HCT116 (cell line): ENCODE data around the gene RBM19. TPM values are rescaled to one million over a fixed set of nuclear protein-coding genes. Genes with fewer than 3 reads are reported as not detected.

Experiments used
- ATAC-seq: fragments of 200-7000 bp; cut with Tn5 transposase; 2 replicates; pipeline ENCODE4 v1.9.1; 2020; ENCODE audit warnings: mild to moderate bottlenecking, moderate library complexity
- BruUV-seq: library from RNA; stranded (reverse); fragments of 400-500 nt; replicated peaks from 2 replicates; lab custom pipeline; 2021; lab: Mats Ljungman, UMichigan
- CTCF ChIA-PET: fragments of 300-600 bp; sonication (Branson Sonifier 250); formaldehyde crosslinking; loops from one replicate; lab custom pipeline; 2021; ENCODE audit warnings: antibody characterized with exemption; lab: Charles Lee
- POLR2A ChIA-PET: fragments of 300-600, 350-600 bp; sonication (Branson Sonifier 250); formaldehyde crosslinking; loops from one replicate; lab custom pipeline; 2021; ENCODE audit warnings: antibody characterized with exemption; lab: Charles Lee
- RAD21 ChIA-PET, 2 experiments: fragments of 300-600 bp; sonication (Branson Sonifier 250); formaldehyde crosslinking; loops; one replicate each; lab custom pipeline; 2023; ENCODE audit warnings: low total read pairs in 2 of 2; ENCODE audit not compliant: uncharacterized antibody in 2 of 2, unreplicated experiment in 2 of 2, low non-redundant PET in 1 of 2; lab: Charles Lee
- DNase-seq: peaks from one replicate; pipeline ENCODE4 v3.0.0-alpha.2; 2010; ENCODE audit warnings: low read depth, low spot score
- H2AFZ ChIP-seq: fragments of 200-600 bp; shearing (Covaris generic), sonication (generic); 2 replicates; pipeline ENCODE4 v1.6.1; 2017; ENCODE audit warnings: low read depth, mixed run types, mixed read lengths, antibody characterized with exemption, low read length; ENCODE audit not compliant: poor library complexity, severe bottlenecking
- H3K27ac ChIP-seq: 2 replicates; pipeline ENCODE4 v1.5.1; 2012; ENCODE audit warnings: low read depth, low read length
- H3K27me3 ChIP-seq: fragments of 200-600 bp; sonication (generic); 2 replicates; pipeline ENCODE4 v1.6.1; 2016; ENCODE audit warnings: mixed run types, low read length, mixed read lengths; ENCODE audit not compliant: insufficient read depth
- H3K36me3 ChIP-seq, 2 experiments: fragments of 200-500 bp in 1 of 2; fragments of 200-600 bp in 1 of 2; sonication (Bioruptor generic) in 1 of 2; sonication (generic) in 1 of 2; 2 replicates each; pipeline versions ENCODE4 v1.5.1 to v1.6.1; 2014 to 2016; ENCODE audit warnings: low read length in 2 of 2, inconsistent platforms in 1 of 2, mixed read lengths in 1 of 2, mixed run types in 1 of 2; ENCODE audit not compliant: insufficient read depth in 2 of 2, control insufficient read depth in 1 of 2
- H3K4me1 ChIP-seq, 2 experiments: fragments of 200-600 bp in 1 of 2; sonication (generic) in 1 of 2; 2 replicates each; pipeline versions ENCODE4 v1.5.1 to v1.6.1; 2012 to 2017; ENCODE audit warnings: low read length in 2 of 2, inconsistent platforms in 1 of 2, mild to moderate bottlenecking in 1 of 2, mixed read lengths in 1 of 2, mixed run types in 1 of 2, moderate library complexity in 1 of 2; ENCODE audit not compliant: insufficient read depth in 2 of 2, control insufficient read depth in 1 of 2
- H3K4me2 ChIP-seq: fragments of 200-600 bp; sonication (generic); 2 replicates; pipeline ENCODE4 v1.6.1; 2017; ENCODE audit warnings: mixed run types, low read length, mixed read lengths
- H3K4me3 ChIP-seq, 2 experiments: fragments of 200-600 bp in 1 of 2; sonication (generic) in 1 of 2; replicated peaks in 1 of 2; 2 replicates each; pipeline ENCODE4 v1.5.1; 2011 to 2016; ENCODE audit warnings: low read length in 2 of 2, control low read depth in 1 of 2, low read depth in 1 of 2, mild to moderate bottlenecking in 1 of 2, mixed read lengths in 1 of 2, mixed run types in 1 of 2
- H3K79me2 ChIP-seq: fragments of 200-600 bp; sonication (generic); 2 replicates; pipeline ENCODE4 v1.6.1; 2017; ENCODE audit warnings: mild to moderate bottlenecking, mixed run types, low read length, moderate library complexity, mixed read lengths; ENCODE audit not compliant: insufficient read depth
- H3K9ac ChIP-seq: fragments of 200-600 bp; sonication (generic); 2 replicates; pipeline ENCODE4 v1.6.1; 2016; ENCODE audit warnings: low read length, mixed read lengths
- H3K9me2 ChIP-seq: fragments of 200-600 bp; sonication (generic), shearing (Covaris generic); 2 replicates; pipeline ENCODE4 v1.6.1; 2017; ENCODE audit warnings: mixed run types, mild to moderate bottlenecking, moderate library complexity; ENCODE audit not compliant: insufficient read depth
- H3K9me3 ChIP-seq, 2 experiments: fragments of 200-500 bp in 1 of 2; fragments of 200-600 bp in 1 of 2; sonication (Bioruptor generic) in 1 of 2; sonication (generic) in 1 of 2; 2 replicates each; pipeline ENCODE4 v1.6.1; 2014 to 2017; ENCODE audit warnings: low read length in 2 of 2, mixed read lengths in 2 of 2, inconsistent platforms in 1 of 2, low read depth in 1 of 2, mild to moderate bottlenecking in 1 of 2, mixed run types in 1 of 2, moderate library complexity in 1 of 2; ENCODE audit not compliant: control insufficient read depth in 1 of 2, insufficient read depth in 1 of 2
- H4K20me1 ChIP-seq: fragments of 200-600 bp; sonication (generic), shearing (Covaris generic); 2 replicates; pipeline ENCODE4 v1.6.1; 2017; ENCODE audit warnings: mixed run types, mild to moderate bottlenecking, moderate library complexity; ENCODE audit not compliant: insufficient read depth
- CBX3 ChIP-seq: IDR thresholded peaks from 2 replicates; pipeline ENCODE4 v1.6.1; 2012; ENCODE audit warnings: low read depth
- CEBPB ChIP-seq: IDR thresholded peaks from 2 replicates; pipeline ENCODE4 v1.6.1; 2012; ENCODE audit warnings: low read depth
- EGR1 ChIP-seq: IDR thresholded peaks from 2 replicates; pipeline ENCODE4 v1.6.1; 2012; ENCODE audit warnings: low read depth
- ELF1 ChIP-seq: IDR thresholded peaks from 2 replicates; pipeline ENCODE4 v1.6.1; 2012; ENCODE audit warnings: low read depth, borderline replicate concordance
- EZH2 ChIP-seq: fragments of 200-600 bp; sonication (generic); IDR thresholded peaks from 2 replicates; pipeline ENCODE4 v1.6.1; 2017; ENCODE audit warnings: antibody characterized with exemption, mixed run types
- EZH2phosphoT487 ChIP-seq: fragments of 200-600 bp; IDR thresholded peaks from 2 replicates; pipeline ENCODE4 v1.6.1; 2018; ENCODE audit warnings: antibody characterized with exemption, borderline replicate concordance
- FOSL1 ChIP-seq: IDR thresholded peaks from 2 replicates; pipeline ENCODE4 v1.6.1; 2012; ENCODE audit warnings: low read depth
- POLR2A ChIP-seq: IDR thresholded peaks from 2 replicates; pipeline ENCODE4 v1.7.0; 2011; ENCODE audit warnings: borderline replicate concordance; ENCODE audit not compliant: insufficient read depth, insufficient read length; ENCODE audit errors: extremely low read depth
- POLR2AphosphoS5 ChIP-seq: IDR thresholded peaks from 2 replicates; pipeline ENCODE4 v1.6.1; 2011; ENCODE audit warnings: mild to moderate bottlenecking, low read depth, low read length, moderate library complexity
- RAD21 ChIP-seq: IDR thresholded peaks from 2 replicates; pipeline ENCODE4 v1.6.1; 2012; ENCODE audit warnings: low read depth, mild to moderate bottlenecking
- SIN3A ChIP-seq: IDR thresholded peaks from 2 replicates; pipeline ENCODE4 v1.6.1; 2012; ENCODE audit warnings: low read depth
- SRF ChIP-seq: IDR thresholded peaks from 2 replicates; pipeline ENCODE4 v1.6.1; 2012; ENCODE audit warnings: low read depth
- TCF7L2 ChIP-seq: IDR thresholded peaks from 2 replicates; pipeline ENCODE4 v1.7.0; 2011; ENCODE audit warnings: borderline replicate concordance, inconsistent platforms; ENCODE audit not compliant: insufficient read depth, insufficient read length; ENCODE audit errors: extremely low read depth
- YY1 ChIP-seq: IDR thresholded peaks from 2 replicates; pipeline ENCODE4 v1.6.1; 2011; ENCODE audit warnings: low read length, low read depth, moderate library complexity, mild to moderate bottlenecking; ENCODE audit not compliant: insufficient replicate concordance; ENCODE audit errors: extremely low read depth
- ZFX ChIP-seq: fragments of 450-650 bp; IDR thresholded peaks from 2 replicates; pipeline ENCODE4 v1.6.1; 2017
- ZNF274 ChIP-seq: fragments of 200-500 bp; sonication (Bioruptor generic); IDR thresholded peaks from 2 replicates; pipeline ENCODE4 v1.6.1; 2014; ENCODE audit warnings: mild to moderate bottlenecking, low read depth, low read length, inconsistent platforms
- intact Hi-C: fragments of 100-400 bp; cut with micrococcal nuclease; formaldehyde crosslinking; loops from 2 replicates; pipeline ENCODE4 v1.10.0; 2022
- total RNA-seq: library from RNA; stranded (reverse); gene quantifications from one replicate; pipeline ENCODE4 v1.2.1, GENCODE V29; 2021; ENCODE audit not compliant: unreplicated experiment
- TF ChIP-seq, protein P1 (sequence below): IDR thresholded peaks from 2 replicates; pipeline ENCODE4 v1.6.1; 2012
- TF ChIP-seq, protein P2 (sequence below): IDR thresholded peaks from 2 replicates; pipeline ENCODE4 v1.6.1; 2012
- TF ChIP-seq, protein P3 (sequence below): IDR thresholded peaks from 2 replicates; pipeline ENCODE4 v1.6.1; 2011; ENCODE audit warnings: mild to moderate bottlenecking, low read length, moderate library complexity; ENCODE audit not compliant: insufficient replicate concordance; ENCODE audit errors: extremely low read depth
- TF ChIP-seq, protein P4 (sequence below), 3 experiments: fragments of 200-600 bp in 1 of 3; sonication (generic) in 1 of 3; IDR thresholded peaks in 2 of 3; conservative IDR thresholded peaks in 1 of 3; 2 replicates each; pipeline ENCODE4 v1.5.1; 2012 to 2017; ENCODE audit warnings: low read depth in 2 of 3, low read length in 2 of 3, antibody characterized with exemption in 1 of 3, borderline replicate concordance in 1 of 3, control low read depth in 1 of 3, mild to moderate bottlenecking in 1 of 3, mixed read lengths in 1 of 3, mixed run types in 1 of 3, moderate library complexity in 1 of 3; ENCODE audit not compliant: insufficient read depth in 1 of 3

Gene RBM19
- total RNA-seq, 1 experiment from 2014 or later, result 30.7 TPM

- no peaks in the 10 kb centered on the region for H3K79me2 ChIP-seq
- no peak overlapping the region for H3K4me2 ChIP-seq
- ATAC-seq (no peak), DNase-seq (no peak)
- ChIA-PET POLR2A (no interaction called here), CTCF (no interaction called here), RAD21 (no interaction called here)
- peaks cover 6 to 10% of the 10 kb centered on the region in 2 experiments; a peak in 2 of 4 replicates for H3K36me3 ChIP-seq
- H3K4me1 ChIP-seq, result no peaks in the 10 kb centered on the region
- no peaks in the 10 kb centered on the region for H3K27me3 ChIP-seq
- TF ChIP-seq TCF7L2 (no peak), ELF1 (no peak), EZH2phosphoT487 (no peak), POLR2AphosphoS5 (no peak), CBX3 (no peak), EGR1 (no peak), EZH2 (no peak), POLR2A (no peak), YY1 (no peak), SIN3A (no peak), FOSL1 (no peak), ZNF274 (no peak), ZFX (no peak), SRF (no peak), CEBPB (no peak), RAD21 (no peak)
- TF ChIP-seq, protein P1, sequence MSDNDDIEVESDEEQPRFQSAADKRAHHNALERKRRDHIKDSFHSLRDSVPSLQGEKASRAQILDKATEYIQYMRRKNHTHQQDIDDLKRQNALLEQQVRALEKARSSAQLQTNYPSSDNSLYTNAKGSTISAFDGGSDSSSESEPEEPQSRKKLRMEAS, result no peak
- TF ChIP-seq, protein P2, sequence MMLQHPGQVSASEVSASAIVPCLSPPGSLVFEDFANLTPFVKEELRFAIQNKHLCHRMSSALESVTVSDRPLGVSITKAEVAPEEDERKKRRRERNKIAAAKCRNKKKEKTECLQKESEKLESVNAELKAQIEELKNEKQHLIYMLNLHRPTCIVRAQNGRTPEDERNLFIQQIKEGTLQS, result no peak
- TF ChIP-seq, protein P3, sequence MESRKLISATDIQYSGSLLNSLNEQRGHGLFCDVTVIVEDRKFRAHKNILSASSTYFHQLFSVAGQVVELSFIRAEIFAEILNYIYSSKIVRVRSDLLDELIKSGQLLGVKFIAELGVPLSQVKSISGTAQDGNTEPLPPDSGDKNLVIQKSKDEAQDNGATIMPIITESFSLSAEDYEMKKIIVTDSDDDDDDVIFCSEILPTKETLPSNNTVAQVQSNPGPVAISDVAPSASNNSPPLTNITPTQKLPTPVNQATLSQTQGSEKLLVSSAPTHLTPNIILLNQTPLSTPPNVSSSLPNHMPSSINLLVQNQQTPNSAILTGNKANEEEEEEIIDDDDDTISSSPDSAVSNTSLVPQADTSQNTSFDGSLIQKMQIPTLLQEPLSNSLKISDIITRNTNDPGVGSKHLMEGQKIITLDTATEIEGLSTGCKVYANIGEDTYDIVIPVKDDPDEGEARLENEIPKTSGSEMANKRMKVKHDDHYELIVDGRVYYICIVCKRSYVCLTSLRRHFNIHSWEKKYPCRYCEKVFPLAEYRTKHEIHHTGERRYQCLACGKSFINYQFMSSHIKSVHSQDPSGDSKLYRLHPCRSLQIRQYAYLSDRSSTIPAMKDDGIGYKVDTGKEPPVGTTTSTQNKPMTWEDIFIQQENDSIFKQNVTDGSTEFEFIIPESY, result no peak
- TF ChIP-seq, protein P4, sequence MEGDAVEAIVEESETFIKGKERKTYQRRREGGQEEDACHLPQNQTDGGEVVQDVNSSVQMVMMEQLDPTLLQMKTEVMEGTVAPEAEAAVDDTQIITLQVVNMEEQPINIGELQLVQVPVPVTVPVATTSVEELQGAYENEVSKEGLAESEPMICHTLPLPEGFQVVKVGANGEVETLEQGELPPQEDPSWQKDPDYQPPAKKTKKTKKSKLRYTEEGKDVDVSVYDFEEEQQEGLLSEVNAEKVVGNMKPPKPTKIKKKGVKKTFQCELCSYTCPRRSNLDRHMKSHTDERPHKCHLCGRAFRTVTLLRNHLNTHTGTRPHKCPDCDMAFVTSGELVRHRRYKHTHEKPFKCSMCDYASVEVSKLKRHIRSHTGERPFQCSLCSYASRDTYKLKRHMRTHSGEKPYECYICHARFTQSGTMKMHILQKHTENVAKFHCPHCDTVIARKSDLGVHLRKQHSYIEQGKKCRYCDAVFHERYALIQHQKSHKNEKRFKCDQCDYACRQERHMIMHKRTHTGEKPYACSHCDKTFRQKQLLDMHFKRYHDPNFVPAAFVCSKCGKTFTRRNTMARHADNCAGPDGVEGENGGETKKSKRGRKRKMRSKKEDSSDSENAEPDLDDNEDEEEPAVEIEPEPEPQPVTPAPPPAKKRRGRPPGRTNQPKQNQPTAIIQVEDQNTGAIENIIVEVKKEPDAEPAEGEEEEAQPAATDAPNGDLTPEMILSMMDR (IDR thresholded peaks at IDR 0.05 in 2 of 3, conservative IDR thresholded peaks at IDR 0.05 in 1 of 3; ENCODE audit: borderline replicate concordance in 1 of 3, insufficient read depth in 1 of 3, low read depth in 2 of 3, low read length in 2 of 3), result no peak
- intact Hi-C loops, result no loop called here
- H2AFZ ChIP-seq, result no peak overlapping the region
- H3K4me3 ChIP-seq, result no peak overlapping the region
- no peak overlapping the region for H3K27ac ChIP-seq
- H4K20me1 ChIP-seq, result no peaks in the 10 kb centered on the region
- H3K9me3 ChIP-seq, result no peaks in the 10 kb centered on the region
- H3K9ac ChIP-seq, result no peak overlapping the region
- no peaks in the 10 kb centered on the region for H3K9me2 ChIP-seq
- BruUV-seq, result no TSS peak
These were observed 31.2 kb downstream of the RBM19 start for GRCh38 chr12:113934946-113935345.
